HepG2 (cell line): Measurements from ENCODE around the gene GIMAP8.

ENCODE experiments used
- HMG20A ChIP-seq: IDR thresholded peaks from 2 replicates; pipeline ENCODE4 v1.6.1; 2016; ENCODE audit warnings: borderline replicate concordance
- KDM1A ChIP-seq: IDR thresholded peaks from 2 replicates; pipeline ENCODE4 v1.6.1; 2016; ENCODE audit warnings: missing compliant biosample characterization
- MAX ChIP-seq: IDR thresholded peaks from 2 replicates; pipeline ENCODE4 v1.6.1; 2012; ENCODE audit warnings: inconsistent platforms
- NR2F6 ChIP-seq, 2 experiments: IDR thresholded peaks; 2 replicates each; pipeline ENCODE4 v1.6.1; 2016; ENCODE audit warnings: antibody characterized with exemption in 1 of 2, mild to moderate bottlenecking in 1 of 2
- NR3C1 ChIP-seq: sonication (generic); formaldehyde crosslinking; IDR thresholded peaks from 2 replicates; pipeline ENCODE4 v1.4.0; 2020; ENCODE audit warnings: missing genetic modification reagents
- POLR2AphosphoS5 ChIP-seq: IDR thresholded peaks from 2 replicates; pipeline ENCODE4 v1.6.1; 2012; ENCODE audit warnings: low read depth, low read length
- RAD21 ChIP-seq: fragments of 450-650 bp; formaldehyde crosslinking; IDR thresholded peaks from 2 replicates; pipeline ENCODE4 v1.5.0; 2020; ENCODE audit warnings: mild to moderate bottlenecking
- SMAD1 ChIP-seq: sonication (generic); formaldehyde crosslinking; IDR thresholded peaks from 2 replicates; pipeline ENCODE4 v1.4.0; 2020; ENCODE audit warnings: missing genetic modification reagents, low read depth, mild to moderate bottlenecking, borderline replicate concordance
- WIZ ChIP-seq: sonication (generic); formaldehyde crosslinking; IDR thresholded peaks from 2 replicates; pipeline ENCODE4 v1.5.1; 2020; ENCODE audit warnings: mild to moderate bottlenecking, missing genetic modification reagents
- ZNF282 ChIP-seq: fragments of 450-650 bp; IDR thresholded peaks from 2 replicates; pipeline ENCODE4 v1.6.1; 2018; ENCODE audit not compliant: partially characterized antibody

GRCh38 chr7:150413640-150414081 lies 36.8 kb upstream of the GIMAP8 start:
- no peak for TF ChIP-seq POLR2AphosphoS5
- no peak for TF ChIP-seq WIZ (CRISPR knock-in tag)
- no peak for TF ChIP-seq SMAD1 (CRISPR knock-in tag)
- TF ChIP-seq KDM1A (CRISPR knock-in tag): no peak
- TF ChIP-seq RAD21 (CRISPR knock-in tag): no peak
- no peak for TF ChIP-seq MAX
- TF ChIP-seq ZNF282: no peak
- TF ChIP-seq NR3C1 (CRISPR knock-in tag): no peak
- no peak for TF ChIP-seq HMG20A (CRISPR knock-in tag)
- TF ChIP-seq NR2F6 (IDR thresholded peaks at IDR 0.05): no peak
- TF ChIP-seq NR2F6 (CRISPR knock-in tag; IDR thresholded peaks at IDR 0.05): no peak
